ENCODE data around the gene KIF12.

KIF12 gene

DNA sequence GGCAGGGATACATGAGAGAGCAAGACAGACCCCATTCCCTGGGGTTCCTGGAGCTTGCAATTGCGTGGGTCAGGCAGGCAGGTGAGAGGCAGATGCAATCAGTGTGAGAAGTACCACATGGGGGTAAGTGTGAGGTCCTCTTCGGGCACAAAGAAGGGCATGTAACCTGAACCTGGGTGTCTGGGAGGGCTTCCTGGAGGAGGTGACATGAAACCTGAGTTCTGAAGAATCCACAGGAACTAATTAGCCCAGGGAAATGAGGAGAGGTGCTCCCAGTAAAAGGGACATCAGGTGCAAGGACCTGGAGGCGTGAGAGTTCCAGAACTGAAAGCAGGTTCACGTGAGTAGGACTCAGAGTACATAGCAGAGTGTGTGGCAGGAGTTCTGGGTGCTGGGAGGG is 23.5 kb downstream of the KIF12 start:
- H3K4me3 ChIP-seq (replicated peaks; ENCODE audit: low read depth, low read length) = no peak overlapping the region
- no peak for DNase-seq (ENCODE audit: extremely low read depth, low read depth)
- TF ChIP-seq, protein P1, sequence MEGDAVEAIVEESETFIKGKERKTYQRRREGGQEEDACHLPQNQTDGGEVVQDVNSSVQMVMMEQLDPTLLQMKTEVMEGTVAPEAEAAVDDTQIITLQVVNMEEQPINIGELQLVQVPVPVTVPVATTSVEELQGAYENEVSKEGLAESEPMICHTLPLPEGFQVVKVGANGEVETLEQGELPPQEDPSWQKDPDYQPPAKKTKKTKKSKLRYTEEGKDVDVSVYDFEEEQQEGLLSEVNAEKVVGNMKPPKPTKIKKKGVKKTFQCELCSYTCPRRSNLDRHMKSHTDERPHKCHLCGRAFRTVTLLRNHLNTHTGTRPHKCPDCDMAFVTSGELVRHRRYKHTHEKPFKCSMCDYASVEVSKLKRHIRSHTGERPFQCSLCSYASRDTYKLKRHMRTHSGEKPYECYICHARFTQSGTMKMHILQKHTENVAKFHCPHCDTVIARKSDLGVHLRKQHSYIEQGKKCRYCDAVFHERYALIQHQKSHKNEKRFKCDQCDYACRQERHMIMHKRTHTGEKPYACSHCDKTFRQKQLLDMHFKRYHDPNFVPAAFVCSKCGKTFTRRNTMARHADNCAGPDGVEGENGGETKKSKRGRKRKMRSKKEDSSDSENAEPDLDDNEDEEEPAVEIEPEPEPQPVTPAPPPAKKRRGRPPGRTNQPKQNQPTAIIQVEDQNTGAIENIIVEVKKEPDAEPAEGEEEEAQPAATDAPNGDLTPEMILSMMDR (IDR thresholded peaks at IDR 0.05; ENCODE audit: low read depth, low read length, missing control alignments) = no peak

DNA sequence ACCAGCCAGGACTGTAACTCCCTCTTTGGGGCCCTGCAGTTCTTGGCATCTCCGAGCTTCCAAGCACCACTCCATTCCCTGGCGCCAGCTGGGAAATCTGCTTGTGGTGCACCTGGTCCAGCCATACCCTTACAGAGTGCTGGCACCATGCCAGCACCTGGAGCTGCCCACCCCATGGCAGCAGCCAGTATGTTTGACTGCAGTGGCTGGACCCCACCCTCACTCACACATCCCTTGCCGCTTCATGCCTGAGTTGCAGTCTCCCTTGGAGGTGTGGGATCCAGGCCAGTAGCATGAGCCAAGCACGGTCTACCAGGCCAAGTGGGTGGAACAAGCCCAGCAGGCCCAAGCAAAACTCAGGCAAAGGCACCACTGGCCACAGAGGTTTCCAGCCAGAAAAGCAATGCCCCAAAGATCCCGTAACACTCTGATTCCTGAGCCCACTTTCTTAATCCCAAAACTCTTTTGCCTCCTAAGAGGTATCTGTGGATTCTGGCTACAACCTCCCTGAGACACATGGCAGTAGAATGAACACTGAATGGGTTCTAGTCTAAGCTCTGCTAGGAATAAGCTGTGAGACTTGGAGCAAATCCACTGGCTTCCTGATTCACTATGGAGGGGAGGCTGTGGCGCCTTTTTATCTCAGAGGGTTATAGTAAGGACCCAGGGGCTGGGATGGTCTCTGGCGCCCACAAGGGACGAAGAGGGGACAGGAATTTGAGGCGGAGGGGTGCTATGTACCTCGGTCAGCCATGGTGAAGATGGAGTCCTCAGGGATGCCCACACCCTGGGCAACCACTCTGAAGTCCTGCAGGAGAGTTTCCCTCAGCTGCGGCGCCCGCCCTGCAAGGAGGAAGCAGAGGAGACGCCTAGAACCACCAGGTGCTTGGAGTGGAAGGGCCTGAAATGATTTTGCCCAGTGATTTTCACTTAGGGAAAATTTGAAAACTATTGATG is 26.6 kb downstream of the KIF12 start:
- TF ChIP-seq, protein P1 (IDR thresholded peaks at IDR 0.05; ENCODE audit: low read depth, low read length, missing control alignments) = no peak
- DNase-seq (ENCODE audit: extremely low read depth, low read depth) = no peak
- H3K4me3 ChIP-seq (replicated peaks; ENCODE audit: low read depth, low read length) = no peak overlapping the region

DNA sequence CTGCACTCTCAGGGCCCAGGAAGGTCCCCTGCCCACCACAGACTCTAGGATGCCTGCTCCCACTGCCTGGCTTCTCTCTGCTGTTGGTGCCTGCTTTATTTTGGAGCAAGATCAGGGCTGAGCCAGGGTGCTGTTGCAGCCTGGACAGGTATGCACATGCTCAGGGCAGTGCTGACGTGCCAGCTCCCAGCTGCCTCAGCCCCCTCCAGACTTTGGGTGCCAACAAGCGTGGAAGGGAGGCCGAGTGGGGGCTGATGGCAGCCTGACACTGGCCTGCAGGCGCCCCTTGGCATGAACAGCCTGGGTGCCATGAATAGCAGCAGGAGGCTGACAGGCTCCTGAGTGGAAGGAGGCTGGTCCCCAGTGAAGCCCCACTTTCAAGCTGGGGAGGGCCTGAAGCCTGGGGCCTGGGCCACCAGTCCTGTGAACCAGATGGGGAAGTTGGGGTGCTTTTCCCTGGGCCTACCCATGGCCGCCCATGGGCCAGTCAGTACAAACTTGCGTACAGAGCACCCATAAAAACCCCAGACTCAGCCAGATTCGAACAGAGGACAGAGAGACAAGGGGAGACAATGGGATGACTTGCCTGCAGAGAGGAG is 27.8 kb downstream of the KIF12 start:
- no peak overlapping the region for H3K4me3 ChIP-seq (replicated peaks; ENCODE audit: low read depth, low read length)
- TF ChIP-seq, protein P1 (IDR thresholded peaks at IDR 0.05; ENCODE audit: low read depth, low read length, missing control alignments) = no peak
- no peak for DNase-seq (ENCODE audit: extremely low read depth, low read depth)

DNA sequence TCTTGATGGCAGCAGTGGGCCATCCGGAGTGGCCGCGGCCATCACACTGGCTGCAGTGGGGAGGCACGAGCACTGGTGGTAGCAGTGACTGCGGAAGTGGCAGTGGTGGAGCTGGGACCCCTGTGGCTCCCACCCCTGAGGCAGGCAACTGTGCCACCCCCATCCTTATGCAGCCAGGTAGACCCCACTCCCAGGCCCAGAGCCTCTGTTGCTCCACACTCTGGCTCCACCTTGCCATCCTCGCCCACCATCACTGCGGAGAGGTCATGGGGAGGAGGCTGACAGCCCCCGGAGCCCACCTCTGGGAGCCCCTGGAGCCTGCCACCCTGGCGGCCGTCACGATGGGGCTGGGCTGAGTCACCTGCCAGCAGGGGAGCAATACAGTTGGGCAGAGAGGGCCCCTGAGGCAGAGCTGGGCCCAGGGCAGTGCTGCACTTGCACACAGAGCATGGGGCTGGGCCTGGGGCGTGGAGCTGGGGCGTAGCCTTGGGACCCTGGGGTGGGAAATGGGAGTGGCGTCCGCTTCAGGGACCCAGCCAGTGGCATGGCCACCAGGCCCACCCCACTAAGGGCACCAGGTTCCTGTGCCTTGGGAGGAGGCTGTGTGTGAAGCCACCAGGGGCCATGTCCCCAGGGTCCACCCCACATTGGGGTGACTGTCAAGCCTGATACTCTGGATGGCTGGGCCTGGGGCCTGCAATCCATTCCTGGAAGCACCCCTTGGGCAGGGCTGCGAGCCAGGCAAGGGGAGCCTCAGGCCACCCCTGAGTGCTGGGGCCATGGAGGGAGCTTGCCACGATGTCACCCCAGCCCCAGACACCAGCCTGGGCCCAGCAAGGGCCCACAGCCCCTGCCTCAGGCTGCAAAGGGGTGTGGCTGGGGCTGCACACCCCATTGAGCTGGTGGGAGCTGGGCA is 28.6 kb downstream of the KIF12 start:
- DNase-seq (ENCODE audit: extremely low read depth, low read depth) = no peak
- TF ChIP-seq, protein P1 (IDR thresholded peaks at IDR 0.05; ENCODE audit: low read depth, low read length, missing control alignments) = no peak
- no peak overlapping the region for H3K4me3 ChIP-seq (replicated peaks; ENCODE audit: low read depth, low read length)

DNA sequence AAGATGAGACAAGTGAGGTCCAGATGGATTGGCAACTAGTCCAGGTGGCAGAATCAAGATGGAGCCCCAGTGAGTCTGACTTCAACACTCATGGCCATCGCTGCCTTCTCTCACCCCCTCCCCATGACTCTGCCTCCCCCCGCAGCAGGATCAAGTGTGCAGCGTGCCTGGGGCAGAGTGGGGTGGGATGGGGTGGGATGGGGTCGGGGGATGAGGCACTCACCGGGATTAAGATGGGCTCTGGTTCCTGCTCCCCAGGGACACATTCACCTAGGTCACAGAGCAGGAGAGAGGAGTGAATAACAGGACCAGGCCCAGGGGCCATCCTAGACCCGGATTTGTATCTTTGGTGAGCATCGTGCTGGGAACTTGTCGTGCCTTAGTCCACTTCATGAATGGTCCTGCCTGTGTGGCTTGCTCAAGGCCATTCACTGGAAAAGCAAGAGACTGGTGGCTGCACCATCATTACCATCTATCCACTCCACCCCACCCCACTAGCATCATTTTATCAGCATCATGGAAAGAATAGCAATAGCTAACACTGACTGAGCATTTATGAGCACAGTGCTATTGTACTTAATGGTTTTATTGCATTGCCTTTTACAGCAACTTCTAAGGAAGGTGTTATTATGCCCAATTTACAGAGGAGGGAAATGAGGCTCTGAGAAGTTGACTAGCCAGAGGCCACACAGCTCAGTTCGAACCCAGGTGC is 29.5 kb downstream of the KIF12 start:
- no peak overlapping the region for H3K4me3 ChIP-seq (replicated peaks; ENCODE audit: low read depth, low read length)
- no peak for DNase-seq (ENCODE audit: extremely low read depth, low read depth)
- TF ChIP-seq, protein P1 (IDR thresholded peaks at IDR 0.05; ENCODE audit: low read depth, low read length, missing control alignments) = no peak

DNA sequence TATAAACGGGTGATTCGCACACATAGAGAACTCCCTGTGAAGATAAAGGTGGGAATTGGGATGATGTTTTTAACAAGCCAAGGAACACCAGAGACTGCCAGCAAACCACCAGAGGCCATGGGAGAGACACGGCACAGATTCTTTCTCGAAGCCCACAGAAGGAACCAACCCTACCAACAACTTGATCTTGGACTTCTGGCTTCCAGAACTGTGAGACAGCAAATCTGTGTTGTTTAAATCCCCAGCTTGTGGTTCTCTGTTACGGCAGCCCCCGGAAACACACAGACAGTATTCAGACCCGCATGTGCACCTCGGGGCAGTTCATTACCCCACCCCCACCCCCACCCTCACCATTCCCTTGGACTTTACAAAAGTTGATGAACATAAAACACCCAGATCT is 33.8 kb downstream of the KIF12 start:
- DNase-seq (ENCODE audit: extremely low read depth, low read depth) = no peak
- no peak overlapping the region for H3K4me3 ChIP-seq (replicated peaks; ENCODE audit: low read depth, low read length)
- TF ChIP-seq, protein P1 (IDR thresholded peaks at IDR 0.05; ENCODE audit: low read depth, low read length, missing control alignments) = no peak

All from HFF-Myc (cell line).